ENCODE measurements around the gene GRIN2A.

GRIN2A gene

DNA sequence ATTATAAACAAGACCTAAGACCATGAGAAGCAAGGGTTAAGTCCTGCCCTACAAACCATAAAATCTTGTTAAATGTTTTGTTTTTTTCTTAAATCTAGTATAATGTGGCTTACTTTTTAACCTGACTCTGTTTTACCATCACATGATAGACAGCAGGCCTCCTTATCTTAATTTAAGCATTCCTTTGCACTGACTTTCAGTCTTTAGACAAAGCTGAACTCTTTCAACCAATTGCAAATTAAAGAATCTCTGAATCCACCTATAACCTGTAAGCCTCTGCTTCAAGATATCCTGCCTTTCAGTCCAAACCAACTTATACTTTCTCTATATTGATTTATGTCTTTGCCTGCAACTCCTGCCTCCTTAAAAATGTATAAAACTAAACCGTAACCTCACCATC lies 478.5 kb downstream of the GRIN2A start:
- H3K9me3 ChIP-seq (ENCODE audit: control insufficient read depth, low read length): no peaks in the 10 kb centered on the region
- H3K4me3 ChIP-seq (ENCODE audit: insufficient read depth, low read depth, low read length): no peak overlapping the region
- H3K27me3 ChIP-seq (ENCODE audit: control insufficient read depth, insufficient read depth, low read length, poor library complexity, severe bottlenecking): no peaks in the 10 kb centered on the region
- WGBS, 2 experiments: 93 to 100% methylated on average over 1 of the region's 1 CpG
- H3K27ac ChIP-seq (ENCODE audit: insufficient read depth, low read depth, low read length, poor library complexity, severe bottlenecking): no peak overlapping the region
- no peaks in the 10 kb centered on the region for H3K36me3 ChIP-seq (ENCODE audit: control insufficient read depth, insufficient read depth, low read length)
- no peaks in the 10 kb centered on the region for H3K4me1 ChIP-seq (ENCODE audit: control insufficient read depth, insufficient read depth, low read length)

All from ectodermal cell (in vitro differentiated cells).